BLaER1 treated with 17β-estradiol and CSF1 and Interleukin-3, amounts not matched to agents 10 nM and 100 nM (cell line): ENCODE results near the gene XNDC1N.

Source experiments
- H3K27ac ChIP-seq, 11 experiments: shearing (Covaris generic); formaldehyde crosslinking; 2 replicates each; pipeline ENCODE4 v1.8.1; 2022
- H3K27me3 ChIP-seq, 11 experiments: shearing (Covaris generic); formaldehyde crosslinking; 2 replicates each; pipeline ENCODE4 v1.8.1; 2022
- H3K36me3 ChIP-seq, 11 experiments: shearing (Covaris generic); formaldehyde crosslinking; 2 replicates each; pipeline ENCODE4 v1.8.1; 2022
- H3K4me1 ChIP-seq, 10 experiments: shearing (Covaris generic); formaldehyde crosslinking; 2 replicates each; pipeline ENCODE4 v1.8.1; 2022
- H3K4me2 ChIP-seq, 11 experiments: shearing (Covaris generic); formaldehyde crosslinking; 2 replicates each; pipeline ENCODE4 v1.8.1; 2022
- H3K4me3 ChIP-seq, 10 experiments: shearing (Covaris generic); formaldehyde crosslinking; 2 replicates each; pipeline ENCODE4 v1.8.1; 2022
- H3K9ac ChIP-seq, 11 experiments: shearing (Covaris generic); formaldehyde crosslinking; 2 replicates each; pipeline ENCODE4 v1.8.1; 2022
- H3K9me3 ChIP-seq, 11 experiments: shearing (Covaris generic); formaldehyde crosslinking; replicated peaks in 1 of 11; 2 replicates each; pipeline ENCODE4 v1.8.1; 2022
- H4K20me1 ChIP-seq, 11 experiments: shearing (Covaris generic); formaldehyde crosslinking; 2 replicates each; pipeline ENCODE4 v1.8.1; 2022
- Cebpa-rat ChIP-seq, 11 experiments: shearing (Covaris generic); IDR thresholded peaks; 2 replicates each; pipeline ENCODE4 v1.8.1; 2022

XNDC1N gene

DNA sequence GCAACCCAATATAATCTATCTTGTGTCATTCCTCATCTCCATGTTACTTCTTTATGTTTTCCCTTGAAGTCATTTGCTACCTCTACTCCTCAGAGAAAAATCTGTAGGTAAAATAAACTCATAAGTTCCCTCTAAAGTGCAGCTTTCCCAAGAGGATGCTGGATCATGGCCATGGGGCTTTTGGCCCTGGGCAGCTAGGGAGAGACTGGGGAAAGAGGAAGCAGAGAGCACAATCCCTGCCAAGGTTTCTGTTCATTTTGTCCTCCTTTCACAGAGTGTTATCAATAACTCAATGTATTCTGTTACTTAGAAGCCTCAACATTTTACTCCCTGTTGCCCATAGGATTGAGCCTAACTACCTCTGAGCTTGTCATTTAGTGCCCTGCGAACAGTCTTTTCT, 9.4 kb upstream of the XNDC1N start:
- no peak for TF ChIP-seq Cebpa-rat (IDR thresholded peaks at IDR 0.05)
- Histone ChIP-seq H3K4me1 (peaks cover 6 to 20% (median 9%) of the 10 kb centered on the region in 10 experiments; a peak in 16 of 20 replicates), H3K27ac (no peak overlapping the region), H3K4me3 (no peak overlapping the region), H3K27me3 (no peaks in the 10 kb centered on the region), H3K4me2 (no peak overlapping the region), H3K9ac (no peak overlapping the region), H4K20me1 (peaks cover 0 to 70% (median 26%) of the 10 kb centered on the region in 11 experiments; a peak in 12 of 22 replicates), H3K9me3 (no peaks in the 10 kb centered on the region), H3K36me3 (peaks cover 13 to 47% (median 23%) of the 10 kb centered on the region in 11 experiments; a peak in 17 of 22 replicates)

DNA sequence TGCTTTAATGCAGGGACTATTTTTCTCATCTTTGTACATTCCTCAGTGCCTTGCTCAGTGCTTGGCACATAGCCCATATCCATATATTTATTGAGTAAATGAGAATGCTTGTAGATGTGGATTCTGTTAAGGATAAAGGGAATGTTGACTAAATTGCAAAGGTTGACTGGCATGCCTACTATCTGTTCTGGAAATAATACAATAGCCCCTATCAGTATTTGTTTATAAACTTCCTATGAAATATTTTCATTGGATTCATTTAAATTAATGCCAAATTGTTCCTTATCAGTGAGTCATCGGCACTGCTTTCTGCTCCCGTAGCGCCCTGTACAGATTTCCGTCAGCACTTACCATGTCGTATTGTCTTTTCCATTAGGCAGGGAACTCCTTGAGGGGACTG, 8.4 kb upstream of the XNDC1N start:
- Histone ChIP-seq H3K27me3 (no peaks in the 10 kb centered on the region), H3K9ac (no peak overlapping the region), H3K4me3 (no peak overlapping the region), H3K36me3 (peaks cover 13 to 47% (median 23%) of the 10 kb centered on the region in 11 experiments; a peak in 18 of 22 replicates), H4K20me1 (peaks cover 0 to 79% (median 28%) of the 10 kb centered on the region in 11 experiments; a peak in 12 of 22 replicates), H3K9me3 (no peaks in the 10 kb centered on the region), H3K4me2 (no peak overlapping the region), H3K4me1 (peaks cover 6 to 30% (median 10%) of the 10 kb centered on the region in 10 experiments; a peak in 17 of 20 replicates), H3K27ac (no peak overlapping the region)
- TF ChIP-seq Cebpa-rat (IDR thresholded peaks at IDR 0.05), result no peak

DNA sequence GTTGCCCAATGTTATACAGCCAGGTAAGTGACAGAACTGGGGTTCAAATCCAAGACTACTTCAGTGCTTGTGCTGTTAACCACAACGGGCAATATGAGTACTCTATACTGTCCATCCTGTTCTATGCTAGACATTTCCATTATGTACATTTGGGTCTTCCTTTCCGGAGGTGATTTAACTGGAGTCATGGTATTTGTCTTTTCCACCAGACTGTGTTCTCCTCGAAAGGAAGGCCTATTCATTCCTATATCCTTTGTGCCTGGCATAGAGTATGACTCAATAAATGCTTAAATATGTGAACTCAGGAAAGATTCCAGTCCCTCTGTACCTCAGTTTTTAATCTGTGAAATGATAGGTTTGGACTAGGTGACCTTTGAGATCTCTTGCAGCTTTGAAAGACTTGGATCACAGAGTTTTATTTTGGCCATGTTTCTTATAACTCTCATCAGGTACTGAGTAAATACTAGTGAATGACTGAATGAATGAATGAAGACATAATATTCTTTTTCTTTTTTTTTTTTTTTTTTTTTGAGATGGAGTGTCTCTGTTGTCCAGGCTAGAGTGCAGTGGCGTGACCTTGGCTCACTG, 7.0 kb upstream of the XNDC1N start:
- Histone ChIP-seq H3K27ac (no peak overlapping the region), H3K9ac (no peak overlapping the region), H4K20me1 (peaks cover 0 to 76% (median 32%) of the 10 kb centered on the region in 11 experiments; a peak in 12 of 22 replicates), H3K4me2 (no peak overlapping the region), H3K27me3 (no peaks in the 10 kb centered on the region), H3K9me3 (no peaks in the 10 kb centered on the region), H3K4me3 (no peak overlapping the region), H3K4me1 (peaks cover 11 to 44% (median 23%) of the 10 kb centered on the region in 10 experiments), H3K36me3 (peaks cover 13 to 42% (median 23%) of the 10 kb centered on the region in 11 experiments; a peak in 18 of 22 replicates)
- TF ChIP-seq Cebpa-rat (IDR thresholded peaks at IDR 0.05), result no peak

DNA sequence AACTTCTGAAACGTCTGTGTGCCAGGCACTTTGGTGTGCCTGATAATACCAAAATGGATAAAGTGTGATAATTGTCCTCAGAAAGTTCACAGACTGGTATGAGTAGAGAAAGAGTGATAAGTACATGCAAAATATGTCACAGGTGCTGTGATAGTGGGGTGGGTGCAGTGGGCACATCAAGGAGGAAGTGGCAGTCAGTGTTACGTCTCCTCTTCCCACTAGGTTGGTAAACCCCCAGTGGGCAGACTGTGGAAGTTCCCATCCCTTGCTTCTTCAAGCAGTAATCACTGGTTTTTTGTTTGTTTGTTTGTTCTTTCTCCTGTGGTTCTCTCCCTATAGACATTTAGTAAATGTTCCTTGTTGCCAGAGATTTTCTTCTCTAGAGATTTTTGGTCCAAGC, 5.8 kb upstream of the XNDC1N start:
- peaks cover 0 to 64% (median 32%) of the 10 kb centered on the region in 11 experiments; a peak in 12 of 22 replicates for H4K20me1 ChIP-seq
- H3K27me3 ChIP-seq, result no peaks in the 10 kb centered on the region
- peak overlapping the region in 7 of 11 experiments; percentile 1 to 45 (median 20); a peak in 7 of 22 replicates for H3K4me2 ChIP-seq
- no peak overlapping the region for H3K9ac ChIP-seq
- peaks cover 23 to 55% (median 35%) of the 10 kb centered on the region in 10 experiments for H3K4me1 ChIP-seq
- no peaks in the 10 kb centered on the region for H3K9me3 ChIP-seq
- H3K4me3 ChIP-seq, result no peak overlapping the region
- H3K36me3 ChIP-seq, result peaks cover 12 to 33% (median 20%) of the 10 kb centered on the region in 11 experiments; a peak in 18 of 22 replicates
- H3K27ac ChIP-seq, result no peak overlapping the region
- TF ChIP-seq Cebpa-rat (IDR thresholded peaks at IDR 0.05), result no peak

DNA sequence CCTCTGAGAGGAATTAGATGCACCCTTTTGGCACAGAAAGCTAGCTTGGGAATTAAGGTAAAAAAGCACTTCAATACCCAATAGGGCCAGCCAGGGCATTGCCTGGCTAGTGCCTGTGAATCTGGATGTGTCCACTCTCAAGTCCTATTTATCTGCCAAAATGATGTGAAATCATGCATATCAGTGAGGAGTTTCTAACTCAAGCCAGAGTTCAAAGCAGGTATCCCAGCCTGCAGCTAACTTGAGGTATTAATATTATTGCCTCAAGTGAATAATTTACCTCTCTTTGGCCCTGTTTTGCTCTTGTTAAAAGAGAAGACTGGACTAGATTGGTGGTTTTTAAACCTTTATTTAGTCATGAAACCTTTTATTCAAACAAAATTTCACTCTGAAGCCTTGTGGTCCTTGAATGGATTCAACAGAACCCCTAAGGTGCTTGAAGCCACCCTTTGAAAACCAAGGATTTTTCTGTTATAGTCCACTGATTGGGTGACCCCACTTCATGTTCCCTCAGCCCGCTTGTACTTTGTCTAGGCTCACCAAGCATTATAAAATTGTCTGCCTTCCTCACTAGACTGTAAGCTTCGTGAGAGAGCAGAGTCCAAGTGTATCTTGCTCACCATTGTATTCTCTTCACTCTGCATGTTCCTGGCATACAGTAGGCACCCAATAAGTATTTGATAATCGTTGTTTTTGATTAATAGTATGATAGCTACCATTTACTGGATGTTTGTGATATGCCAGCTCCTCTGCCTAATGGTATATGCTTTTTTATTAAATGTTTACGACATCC, 4.9 kb upstream of the XNDC1N start:
- H3K27ac ChIP-seq, result no peak overlapping the region
- H4K20me1 ChIP-seq, result peaks cover 0 to 59% (median 32%) of the 10 kb centered on the region in 11 experiments; a peak in 12 of 22 replicates
- TF ChIP-seq Cebpa-rat (IDR thresholded peaks at IDR 0.05), result no peak
- H3K36me3 ChIP-seq, result peaks cover 6 to 26% (median 12%) of the 10 kb centered on the region in 11 experiments; a peak in 15 of 22 replicates
- no peaks in the 10 kb centered on the region for H3K27me3 ChIP-seq
- H3K9ac ChIP-seq, result no peak overlapping the region
- H3K4me1 ChIP-seq, result peaks cover 23 to 55% (median 35%) of the 10 kb centered on the region in 10 experiments
- H3K4me2 ChIP-seq, result no peak overlapping the region
- no peaks in the 10 kb centered on the region for H3K9me3 ChIP-seq
- H3K4me3 ChIP-seq, result no peak overlapping the region

DNA sequence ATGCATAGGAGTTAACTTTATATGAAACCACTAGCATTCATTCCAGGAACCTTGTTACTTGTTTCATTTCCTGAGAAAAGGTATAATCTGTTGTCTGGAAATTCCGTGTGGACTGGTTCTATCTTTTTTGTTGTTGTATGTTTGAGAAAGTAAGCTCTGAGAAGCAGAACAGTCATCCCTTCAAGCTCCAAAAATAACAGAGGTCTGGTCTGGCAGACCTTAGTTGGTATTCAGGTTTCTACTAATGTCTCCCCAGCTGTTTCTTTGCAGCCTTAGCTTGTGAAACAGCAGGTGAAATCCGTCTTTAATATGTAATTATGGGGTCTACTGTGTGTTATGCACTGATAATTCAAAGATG, 2.8 kb upstream of the XNDC1N start:
- TF ChIP-seq Cebpa-rat (IDR thresholded peaks at IDR 0.05), result no peak
- Histone ChIP-seq H3K27me3 (no peaks in the 10 kb centered on the region), H3K9me3 (no peaks in the 10 kb centered on the region), H3K36me3 (peaks cover 0 to 13% (median 5%) of the 10 kb centered on the region in 11 experiments; a peak in 9 of 22 replicates), H3K9ac (no peak overlapping the region), H3K27ac (no peak overlapping the region), H4K20me1 (peaks cover 0 to 50% (median 30%) of the 10 kb centered on the region in 11 experiments; a peak in 11 of 22 replicates), H3K4me1 (peaks cover 31 to 65% (median 46%) of the 10 kb centered on the region in 10 experiments), H3K4me2 (peak overlapping the region; percentile 31 to 99 (median 94); a peak in 8 of 22 replicates), H3K4me3 (no peak overlapping the region)

DNA sequence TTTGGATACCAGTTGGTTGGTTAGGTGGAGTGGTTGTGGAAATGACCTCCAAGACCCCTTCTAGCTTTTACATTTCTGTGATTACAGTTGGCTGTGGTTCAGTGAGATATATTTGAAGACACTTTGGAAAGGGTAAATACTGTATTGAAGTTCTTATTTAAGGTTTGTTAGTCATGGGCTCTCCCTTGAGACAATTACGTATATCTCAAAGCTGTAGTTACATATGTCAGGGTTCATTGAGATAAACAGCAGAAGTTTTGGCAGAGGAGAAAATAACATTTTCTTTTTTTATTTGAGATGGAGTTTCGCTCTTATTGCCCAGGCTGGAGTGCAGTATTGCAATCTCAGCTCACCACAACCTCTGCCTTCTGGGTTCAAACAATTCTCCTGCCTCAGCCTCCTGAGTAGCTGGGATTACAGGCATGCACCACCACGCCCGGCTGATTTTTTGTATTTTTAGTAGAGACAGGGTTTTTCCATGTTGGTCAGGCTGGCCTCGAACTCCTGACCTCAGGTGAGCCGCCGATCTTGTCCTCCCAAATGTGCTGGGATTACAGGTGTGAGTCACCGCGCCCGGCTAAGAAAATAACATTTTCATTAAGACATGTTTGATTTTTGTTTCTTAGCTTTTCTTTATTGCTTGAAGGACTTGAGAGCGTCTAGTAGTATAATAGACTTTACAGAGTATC, 2.3 kb upstream of the XNDC1N start:
- H3K36me3 ChIP-seq, result peaks cover 0 to 13% (median 8%) of the 10 kb centered on the region in 11 experiments; a peak in 14 of 22 replicates
- H4K20me1 ChIP-seq, result peaks cover 0 to 45% (median 27%) of the 10 kb centered on the region in 11 experiments; a peak in 11 of 22 replicates
- no peaks in the 10 kb centered on the region for H3K9me3 ChIP-seq
- no peaks in the 10 kb centered on the region for H3K27me3 ChIP-seq
- peak overlapping the region; percentile 89 to 99 (median 94) for H3K4me2 ChIP-seq
- H3K27ac ChIP-seq, result no peak overlapping the region
- 0 out of 22 replicates have a peak overlapping the region, but pooled peaks of 1 of the 11 experiments have one; percentile 1 for H3K9ac ChIP-seq
- TF ChIP-seq Cebpa-rat (IDR thresholded peaks at IDR 0.05), result no peak
- peaks cover 31 to 65% (median 46%) of the 10 kb centered on the region in 10 experiments for H3K4me1 ChIP-seq
- peak overlapping the region in 6 of 10 experiments; percentile 77 to 95 (median 88); a peak in 5 of 20 replicates for H3K4me3 ChIP-seq

DNA sequence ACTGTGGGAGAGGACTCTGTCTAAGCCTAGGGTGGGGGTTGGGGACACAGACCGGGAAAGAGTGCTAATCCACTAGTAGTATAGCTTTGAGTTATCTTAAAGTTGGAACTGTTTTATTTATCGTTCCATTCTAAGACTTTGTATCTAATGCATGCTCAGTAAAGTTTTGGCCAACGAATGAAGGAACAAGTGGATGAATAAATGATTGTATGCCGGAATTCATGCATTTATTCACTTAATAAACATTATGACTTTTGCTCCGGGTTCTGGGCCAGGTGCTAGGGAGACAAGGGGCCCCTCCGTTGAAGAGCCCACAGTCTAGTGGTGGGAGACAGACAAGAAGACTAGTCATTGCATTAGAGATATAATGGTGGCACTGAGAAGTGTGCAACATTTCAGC, 1.1 kb upstream of the XNDC1N start:
- TF ChIP-seq Cebpa-rat (IDR thresholded peaks at IDR 0.05), result no peak
- Histone ChIP-seq H4K20me1 (peaks cover 0 to 36% (median 23%) of the 10 kb centered on the region in 11 experiments; a peak in 11 of 22 replicates), H3K9ac (peak overlapping the region; percentile 92 to 98 (median 95)), H3K4me1 (peaks cover 29 to 59% (median 44%) of the 10 kb centered on the region in 10 experiments), H3K4me2 (peak overlapping the region; percentile 89 to 99 (median 94)), H3K27me3 (no peaks in the 10 kb centered on the region), H3K9me3 (no peaks in the 10 kb centered on the region), H3K4me3 (peak overlapping the region; percentile 72 to 95 (median 88)), H3K27ac (peak overlapping the region in 10 of 11 experiments; percentile 96 to 99 (median 98); a peak in 20 of 22 replicates), H3K36me3 (peaks cover 0 to 22% (median 14%) of the 10 kb centered on the region in 11 experiments; a peak in 14 of 22 replicates)
